Measurements from ENCODE around the gene ARHGEF10L. TPM values are rescaled to one million over a fixed set of nuclear protein-coding genes. Genes with fewer than 3 reads are reported as not detected.
A peak's percentile ranks its signal among the peaks of the same experiment; 100 is the strongest.

ARHGEF10L gene
- total RNA-seq, 1 donor from 2014 or later, result 28.3 TPM

DNA sequence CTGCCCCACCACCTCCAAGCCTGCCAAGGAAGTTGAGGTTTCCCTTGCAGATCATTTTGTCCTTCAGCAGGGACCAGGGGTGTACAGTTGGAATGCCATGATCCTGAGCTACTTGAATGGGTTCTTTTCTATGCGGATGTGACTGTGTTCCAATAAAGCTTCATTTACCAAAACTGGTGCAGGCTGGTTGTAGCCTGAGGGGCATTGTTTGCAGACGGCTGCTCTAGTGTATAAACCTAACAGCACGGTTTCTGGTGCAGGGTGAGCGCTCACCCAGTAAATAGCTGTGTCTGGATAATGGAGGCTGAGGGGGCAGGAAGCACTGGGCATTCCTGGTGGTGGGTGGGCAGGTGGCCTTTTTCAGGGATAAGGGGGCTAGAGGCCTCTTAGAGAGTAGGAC, 142.9 kb downstream of the ARHGEF10L start:
- peak; percentile 13 for ATAC-seq

DNA sequence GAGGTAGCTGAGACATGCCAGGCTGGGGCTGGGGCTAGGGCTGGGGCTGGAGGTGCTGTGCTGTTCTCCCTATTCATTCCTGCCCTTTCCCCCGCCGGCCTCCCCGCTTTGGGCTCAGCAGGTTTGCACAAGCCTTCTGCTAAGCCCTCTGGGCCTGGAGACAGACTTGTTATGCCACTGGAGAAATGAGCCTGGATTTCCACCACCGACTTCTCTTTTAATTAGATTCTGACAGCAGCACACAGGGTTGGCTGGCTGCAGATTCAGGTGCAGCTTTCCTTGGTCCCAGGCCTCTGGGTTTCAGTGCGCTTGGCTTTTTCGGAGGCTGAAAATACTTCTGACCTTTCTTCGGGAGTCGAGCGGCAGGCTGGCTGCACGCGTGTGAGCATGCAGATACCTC, 144.1 kb downstream of the ARHGEF10L start:
- ATAC-seq, result peak; percentile 52

DNA sequence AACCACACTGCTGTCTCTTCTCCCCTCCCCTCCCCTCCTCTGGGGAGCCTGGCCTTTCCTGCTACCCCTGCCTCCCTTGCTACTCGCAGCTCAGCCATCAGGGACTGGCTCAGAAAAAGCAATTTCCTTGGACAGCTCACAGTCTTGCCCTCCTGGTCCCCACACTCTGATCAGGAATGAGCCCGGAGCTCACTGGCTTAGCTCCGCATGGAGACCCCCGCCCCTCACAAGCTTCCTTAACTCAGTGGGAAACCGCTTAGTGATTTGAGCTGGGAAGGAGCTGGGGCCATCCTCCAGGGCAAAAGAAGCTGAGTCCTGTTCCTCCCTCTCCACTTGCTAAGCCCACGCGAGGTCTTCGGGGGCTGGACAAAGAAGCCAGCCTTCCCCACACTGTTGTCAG, 145.3 kb downstream of the ARHGEF10L start:
- ATAC-seq, result no peak

DNA sequence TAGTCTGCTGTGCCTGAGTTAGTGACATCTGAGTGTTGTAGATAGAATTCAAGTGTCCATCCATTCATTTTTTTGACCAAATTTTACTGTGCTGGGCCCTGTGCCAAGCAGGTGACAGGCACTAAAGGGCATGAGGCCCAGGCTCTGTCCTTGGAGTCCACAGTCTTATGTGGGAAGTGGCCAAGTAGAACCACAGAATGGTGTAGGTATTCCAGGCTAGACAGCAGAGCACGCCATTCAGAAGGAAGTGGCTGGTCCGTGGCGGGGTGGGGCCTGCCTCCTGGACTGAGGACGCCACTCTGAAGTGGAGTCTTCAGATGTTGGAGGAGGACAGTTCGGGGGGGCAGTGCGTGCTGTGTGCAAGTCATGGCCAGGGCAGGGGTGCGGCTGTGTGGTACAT, 146.8 kb downstream of the ARHGEF10L start:
- ATAC-seq, result no peak

DNA sequence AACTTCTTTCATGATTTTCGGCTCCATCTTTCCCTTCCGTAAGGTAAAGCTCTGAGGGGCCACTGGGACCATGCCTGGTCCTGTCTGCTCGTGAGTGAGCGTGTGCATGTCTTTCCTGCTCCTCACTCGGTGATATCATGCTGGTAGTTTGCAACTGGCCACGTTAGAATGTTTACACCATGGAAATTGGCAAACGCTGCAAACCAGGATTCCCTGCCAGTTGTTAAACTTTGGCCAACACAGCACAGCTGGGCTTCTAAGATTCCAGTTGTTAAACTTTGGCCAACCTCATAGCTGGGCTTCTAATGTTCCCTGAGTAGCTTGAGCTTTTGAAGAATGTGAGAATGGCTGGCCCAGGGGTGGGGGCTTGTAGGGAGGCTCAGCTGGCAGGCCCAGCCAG, 147.6 kb downstream of the ARHGEF10L start:
- no peak for ATAC-seq

DNA sequence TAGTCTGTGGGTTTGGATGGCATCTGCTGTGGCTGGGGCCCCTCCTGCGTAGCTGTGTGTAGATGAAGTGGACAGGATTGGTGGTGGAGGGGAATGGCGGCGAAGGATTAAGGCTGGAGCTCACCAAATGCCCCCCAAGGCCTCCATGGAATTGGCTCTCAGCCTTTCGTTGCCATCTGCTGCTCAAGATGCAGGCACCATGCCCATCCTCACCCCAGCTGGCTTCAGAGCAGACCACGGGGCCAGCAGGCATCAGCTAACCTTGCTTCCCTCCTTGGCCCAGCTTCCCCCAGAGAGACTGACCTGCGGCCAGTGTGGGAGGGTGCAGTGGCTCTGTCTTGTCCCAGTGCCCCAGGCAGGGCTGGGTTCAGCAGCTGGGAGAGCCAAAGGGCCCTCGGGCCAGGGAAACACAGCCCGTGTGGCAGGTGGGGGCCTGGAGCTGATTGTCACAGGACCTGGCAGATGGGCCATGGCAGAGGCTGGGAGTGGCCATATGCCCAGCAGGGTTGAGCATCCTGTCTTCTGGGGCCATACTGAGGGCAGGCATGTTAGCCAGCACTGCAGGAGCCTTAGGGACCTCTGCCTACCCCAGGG, 148.8 kb downstream of the ARHGEF10L start:
- ATAC-seq, result no peak

DNA sequence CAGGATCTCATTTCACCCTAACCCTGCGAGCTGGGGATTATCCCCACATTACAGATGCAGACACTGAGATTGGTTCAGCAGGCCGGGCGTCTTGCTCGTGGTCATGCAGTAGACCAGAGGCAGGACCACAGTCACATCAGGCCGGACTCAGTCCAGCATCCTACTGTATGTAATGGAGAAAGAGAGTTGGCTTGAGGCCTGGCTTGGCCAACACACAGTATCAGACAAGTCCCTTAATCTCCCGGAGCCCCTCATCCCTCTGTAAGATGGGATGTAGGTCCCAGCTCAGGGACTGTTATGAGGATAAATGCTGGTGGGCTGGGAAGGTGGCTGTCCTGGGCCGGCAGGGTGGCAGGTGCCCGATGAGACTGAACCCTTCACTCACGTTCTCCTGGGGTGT, 149.5 kb downstream of the ARHGEF10L start:
- no peak for ATAC-seq

DNA sequence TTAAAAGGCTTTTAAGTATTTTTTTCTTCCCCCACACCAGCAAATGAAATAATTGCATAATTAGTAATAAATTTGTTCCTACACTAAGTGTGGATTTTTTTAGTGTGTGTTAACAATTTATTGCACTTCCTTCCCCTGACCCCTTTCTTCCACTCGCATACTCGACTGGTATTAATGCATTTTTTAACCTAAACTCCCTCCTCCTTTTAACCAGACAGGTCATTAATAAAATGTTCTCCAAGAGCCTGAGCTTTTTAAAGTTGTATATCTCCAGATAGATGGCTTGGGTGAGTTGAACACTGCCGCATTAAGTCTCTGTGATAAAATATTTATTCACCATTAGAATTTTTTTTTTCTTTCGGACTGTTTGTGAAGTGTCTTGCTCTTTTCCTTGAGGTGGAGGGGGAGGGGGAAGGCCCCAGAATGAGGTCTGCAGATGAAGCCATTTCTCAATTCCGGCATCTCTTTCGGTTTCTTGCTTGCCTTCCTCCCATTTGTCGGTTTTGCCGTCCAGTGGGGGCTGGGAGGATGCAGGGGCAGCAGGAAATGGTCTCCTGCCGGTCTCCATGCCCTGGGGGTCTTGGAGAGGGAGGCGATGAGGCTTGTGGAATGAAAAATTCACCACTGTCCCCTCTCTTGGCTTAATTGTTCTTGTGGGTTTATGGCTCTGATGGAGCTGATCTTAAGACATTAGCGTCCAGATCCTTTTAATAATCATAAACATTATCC, 151.6 kb downstream of the ARHGEF10L start:
- no peak for ATAC-seq

DNA sequence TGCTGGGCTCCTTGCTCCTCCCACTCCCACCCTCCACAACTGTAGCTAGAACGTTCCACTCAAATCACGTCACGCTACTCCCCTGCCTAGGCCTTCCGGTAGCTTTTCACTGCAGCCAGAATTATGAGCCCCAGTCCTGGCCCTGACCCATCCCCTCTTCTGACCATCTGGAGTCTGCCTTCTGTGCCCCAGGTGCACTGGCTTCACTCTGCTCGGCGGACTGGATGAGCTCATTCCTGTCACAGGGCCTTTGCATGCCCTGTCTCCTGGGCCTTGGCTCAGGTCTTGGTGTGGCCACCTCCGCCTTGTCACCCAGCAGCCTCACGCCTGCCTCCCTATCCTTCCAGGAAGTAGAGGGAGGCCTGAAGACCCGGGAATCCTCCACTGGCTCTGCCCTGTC, 153.1 kb downstream of the ARHGEF10L start:
- ATAC-seq, result no peak

DNA sequence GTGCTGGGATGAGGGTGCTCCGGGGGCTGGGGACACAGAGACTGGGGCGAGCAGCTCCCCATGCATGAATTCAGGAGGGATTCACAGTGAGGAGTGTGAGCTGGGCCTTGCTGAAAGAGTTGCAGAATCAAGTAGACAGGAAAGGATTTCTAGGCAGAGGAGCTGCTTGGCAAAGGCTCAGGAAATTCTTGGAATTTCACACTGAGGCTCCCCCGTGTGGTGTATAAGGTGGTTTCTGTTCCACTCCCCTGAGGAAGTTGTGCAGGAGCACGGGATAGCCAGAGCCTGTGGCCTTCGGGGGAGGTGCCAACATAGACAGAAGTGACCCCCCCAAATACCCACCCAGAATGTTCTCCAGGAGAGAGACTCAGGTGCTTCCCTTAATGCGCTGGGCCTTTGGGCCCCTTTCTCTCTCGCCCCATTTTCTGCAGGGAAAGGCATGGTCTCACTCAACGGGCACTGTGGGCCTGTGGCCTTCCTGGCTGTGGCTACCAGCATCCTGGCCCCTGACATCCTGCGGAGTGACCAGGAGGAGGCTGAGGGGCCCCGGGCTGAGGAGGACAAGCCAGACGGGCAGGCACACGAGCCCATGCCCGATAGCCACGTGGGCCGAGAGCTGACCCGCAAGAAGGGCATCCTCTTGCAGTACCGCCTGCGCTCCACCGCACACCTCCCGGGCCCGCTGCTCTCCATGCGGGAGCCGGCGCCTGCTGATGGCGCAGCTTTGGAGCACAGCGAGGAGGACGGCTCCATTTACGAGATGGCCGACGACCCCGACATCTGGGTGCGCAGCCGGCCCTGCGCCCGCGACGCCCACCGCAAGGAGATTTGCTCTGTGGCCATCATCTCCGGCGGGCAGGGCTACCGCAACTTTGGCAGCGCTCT, 157.2 kb downstream of the ARHGEF10L start:
- ATAC-seq, result peak; percentile 17

DNA sequence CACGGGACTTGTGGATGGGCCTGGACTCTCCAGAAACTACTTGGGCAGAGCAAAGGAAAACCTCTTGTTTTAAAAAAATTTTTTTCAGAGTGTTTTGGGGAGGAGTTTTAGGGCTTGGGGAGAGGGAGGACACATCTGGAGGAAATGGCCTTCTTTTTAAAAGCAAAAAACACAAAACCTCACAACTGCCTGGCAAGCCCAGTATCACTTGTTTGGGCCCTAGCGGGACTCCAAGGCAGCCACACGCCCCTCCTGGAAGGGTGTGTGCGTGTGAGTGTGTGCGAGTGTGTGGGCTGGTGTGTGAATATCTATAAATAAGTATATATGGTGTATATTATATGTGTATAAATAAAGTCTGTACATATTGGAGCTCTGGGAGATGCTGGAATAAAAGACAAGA, 158.0 kb downstream of the ARHGEF10L start:
- ATAC-seq, result no peak

DNA sequence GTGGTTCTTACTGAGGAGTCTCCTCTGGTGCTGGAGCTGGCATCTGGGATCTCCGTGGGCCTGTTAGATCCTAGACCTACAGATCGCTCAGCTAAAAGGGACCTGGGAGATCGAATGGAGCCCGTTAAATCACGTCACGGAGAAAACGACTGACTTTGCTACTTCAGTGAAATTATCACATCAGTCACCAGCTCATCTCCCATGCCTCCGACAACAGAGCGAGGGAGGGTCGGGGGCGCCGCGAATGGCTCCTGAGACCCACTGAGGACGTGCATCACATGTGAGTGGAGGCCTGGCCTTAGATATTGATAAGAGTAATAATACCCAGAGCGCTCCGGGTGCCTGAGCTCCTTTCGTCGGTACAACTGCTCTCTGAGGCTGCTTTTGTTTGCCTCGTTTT, 160.1 kb downstream of the ARHGEF10L start:
- ATAC-seq, result no peak

DNA sequence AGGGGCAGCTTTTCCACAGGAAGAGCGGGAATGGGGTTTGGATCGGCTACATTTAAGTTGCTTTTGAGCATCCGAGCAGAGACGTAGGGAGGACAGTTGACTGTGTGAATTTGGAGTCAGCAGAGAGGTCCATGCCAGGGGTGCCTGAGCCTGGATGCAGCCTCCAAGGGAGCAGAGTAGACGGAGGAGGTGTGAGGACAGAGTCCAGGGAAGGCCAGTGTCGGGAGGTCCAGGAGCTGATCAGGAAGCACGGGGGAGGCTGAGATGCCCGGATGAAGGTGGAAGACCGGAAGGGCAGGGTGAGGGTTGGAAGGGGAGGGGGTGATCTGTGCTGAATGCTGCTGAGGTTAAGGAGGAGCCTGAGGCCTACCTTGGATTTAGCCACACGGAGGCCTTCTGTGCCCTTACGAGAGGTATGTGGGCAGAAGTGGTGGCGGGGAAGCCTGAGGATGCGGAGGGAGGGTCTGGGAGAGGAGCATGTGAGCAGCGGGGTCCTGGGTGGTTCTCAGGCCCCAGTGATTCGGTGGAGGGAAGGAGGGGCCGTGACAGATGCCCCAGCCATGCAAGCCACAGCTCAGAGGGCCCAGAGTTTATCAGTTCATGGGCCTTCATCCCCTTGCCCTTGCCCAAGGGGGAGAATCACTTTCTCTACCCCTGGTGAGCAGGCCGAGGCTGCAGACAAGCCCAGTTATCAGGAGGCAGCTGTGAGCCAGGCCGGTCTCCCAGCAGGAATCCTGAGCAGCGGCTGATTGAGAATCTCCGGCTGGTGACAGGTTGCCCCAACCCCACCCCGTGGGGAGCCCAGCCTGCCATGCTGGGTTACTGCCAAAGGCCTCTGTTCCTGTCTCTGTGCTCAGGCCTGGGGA, 161.7 kb downstream of the ARHGEF10L start:
- no peak for ATAC-seq

DNA sequence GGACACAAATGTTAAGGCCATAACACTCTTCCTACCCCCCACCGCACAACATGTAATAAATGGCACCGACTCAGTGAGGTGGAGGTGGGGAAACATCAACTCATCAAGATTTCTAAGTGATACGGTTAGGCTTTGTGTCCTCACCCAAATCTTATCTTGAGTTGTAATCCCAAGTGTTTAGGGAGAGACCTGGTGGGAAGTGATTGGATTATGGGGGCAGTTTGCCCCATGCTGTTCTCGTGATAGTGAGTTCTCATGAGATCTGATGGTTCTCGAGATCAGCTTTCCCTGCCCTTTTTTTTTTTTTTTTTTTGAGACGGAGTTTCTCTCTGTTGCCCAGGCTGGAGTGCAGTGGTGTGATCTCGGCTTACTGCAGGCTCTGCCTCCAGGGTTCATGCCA, 164.7 kb downstream of the ARHGEF10L start:
- no peak for ATAC-seq

DNA sequence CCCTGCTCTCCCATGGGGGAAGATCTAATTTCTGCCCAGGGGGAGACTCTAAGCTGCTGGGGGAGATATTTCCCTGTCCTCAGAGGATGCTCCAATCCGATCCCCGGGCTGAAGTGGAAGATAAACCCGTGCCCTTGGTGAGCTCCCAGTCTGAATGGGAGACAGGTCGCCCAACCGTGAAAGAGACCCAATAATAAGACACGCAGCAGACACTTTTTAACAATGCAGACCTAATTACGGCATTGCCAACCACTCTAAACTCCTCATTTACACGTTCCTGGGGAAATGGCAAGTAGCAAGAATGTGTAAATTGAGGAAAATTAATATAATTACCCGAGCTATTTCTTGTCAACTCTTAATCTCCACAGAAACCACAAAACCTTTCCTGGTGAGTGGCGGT, 166.9 kb downstream of the ARHGEF10L start:
- ATAC-seq, result no peak

DNA sequence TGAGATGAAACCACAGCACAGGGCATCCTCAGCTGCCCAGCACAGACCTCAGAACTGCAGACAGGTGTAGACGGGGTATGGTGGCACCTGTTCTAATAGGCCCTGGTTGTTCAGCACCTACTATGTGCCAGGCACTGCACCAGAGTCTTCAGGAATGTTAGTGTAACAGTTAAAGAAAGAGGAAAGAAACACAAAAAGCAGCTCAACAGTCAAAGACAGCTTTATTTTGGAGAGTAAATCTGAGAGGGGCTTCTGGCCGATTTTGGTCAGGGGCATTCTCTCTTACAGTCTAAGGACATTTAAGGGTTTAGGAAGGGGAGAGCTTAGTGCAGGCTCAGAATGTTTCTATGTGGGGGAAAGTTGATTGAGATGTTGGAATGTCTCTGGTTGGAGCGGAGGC, 170.5 kb downstream of the ARHGEF10L start:
- ATAC-seq, result no peak

DNA sequence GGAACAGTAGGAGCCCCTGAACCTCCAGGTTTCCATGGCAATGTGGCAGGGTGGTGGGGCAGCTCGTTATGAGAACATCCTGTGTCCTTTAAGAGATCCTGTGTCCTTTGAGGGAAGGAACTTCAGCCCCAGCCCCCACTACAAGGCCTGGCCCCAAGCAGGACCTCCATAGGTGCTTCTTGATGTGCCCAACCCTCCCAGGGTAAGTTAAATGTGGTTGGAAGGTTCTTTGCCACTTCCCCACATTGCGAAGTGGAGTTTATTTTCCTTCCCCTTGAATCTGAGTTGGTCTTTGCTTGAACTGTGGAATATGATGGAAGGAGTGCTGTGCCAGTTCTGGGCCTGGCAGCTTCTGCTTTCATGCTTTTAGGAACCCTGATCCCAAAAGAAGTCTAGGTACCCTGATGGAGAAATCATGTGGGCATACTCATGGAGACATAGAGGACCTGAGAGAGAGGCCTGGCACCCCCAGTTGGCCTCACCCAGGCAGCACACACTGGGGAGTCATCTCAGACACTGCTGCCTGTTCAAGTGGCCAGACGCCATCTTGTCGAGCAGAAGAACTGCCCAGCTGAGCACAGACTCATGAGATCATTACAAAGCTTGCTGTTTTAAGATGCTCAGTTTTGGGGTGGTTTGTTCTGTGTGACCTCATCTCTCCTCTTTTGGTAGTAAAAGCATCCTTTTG, 171.5 kb downstream of the ARHGEF10L start:
- ATAC-seq, result no peak

DNA sequence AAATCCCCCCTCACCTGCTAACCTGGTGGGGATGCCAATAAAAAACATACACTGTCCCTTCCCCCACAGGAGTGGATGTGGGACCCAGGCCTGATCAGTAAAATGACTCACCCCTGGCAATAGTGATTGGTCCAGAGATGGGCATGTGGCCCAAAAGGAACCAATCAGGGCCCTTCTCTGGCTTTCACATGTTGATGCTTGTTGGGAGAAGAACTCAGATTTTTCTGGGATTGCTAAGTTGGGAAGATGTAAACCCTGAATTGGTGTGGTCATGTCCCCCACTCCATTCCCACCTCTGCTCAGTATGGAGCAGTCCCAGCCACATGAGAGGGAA, 172.0 kb downstream of the ARHGEF10L start:
- ATAC-seq, result no peak

DNA sequence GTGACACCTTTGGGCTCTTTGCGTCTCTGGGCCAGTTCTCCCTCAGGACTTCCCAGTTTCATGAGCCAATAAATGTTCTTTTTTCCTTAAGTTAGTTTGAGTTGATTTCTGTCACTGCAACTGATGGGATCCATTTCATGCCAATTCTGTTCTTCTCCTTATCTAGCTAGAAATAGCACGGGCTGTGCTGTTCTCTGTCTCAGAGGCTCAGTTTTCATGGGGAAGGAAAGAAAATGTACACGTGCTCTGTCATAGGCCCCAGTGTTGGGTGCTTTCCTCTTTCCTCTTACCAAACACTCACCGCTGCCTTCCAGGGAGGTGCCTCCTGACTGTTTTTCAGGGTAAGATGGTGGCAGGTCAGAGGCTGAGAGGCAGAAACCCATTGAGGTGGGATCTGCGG, 172.4 kb downstream of the ARHGEF10L start:
- no peak for ATAC-seq

DNA sequence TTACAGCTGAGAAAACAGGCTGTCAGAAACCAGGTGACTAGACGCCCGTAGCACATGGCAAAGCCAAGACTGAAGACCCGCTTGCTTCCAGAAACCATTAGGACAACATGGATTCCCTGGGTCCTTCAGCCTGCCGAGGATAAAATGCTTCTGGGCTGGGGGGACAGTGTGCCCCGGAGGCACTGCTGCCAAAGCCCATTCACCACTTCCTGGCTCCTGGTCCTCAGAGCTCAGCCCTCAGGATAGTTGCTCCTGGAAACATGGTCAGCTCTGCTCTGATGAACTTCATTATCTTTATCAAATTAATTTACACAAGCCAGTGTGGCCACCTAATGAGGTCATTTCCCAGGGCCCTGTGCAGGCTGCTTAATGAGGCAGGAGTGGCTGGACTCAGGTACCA, 174.5 kb downstream of the ARHGEF10L start:
- ATAC-seq, result no peak

DNA sequence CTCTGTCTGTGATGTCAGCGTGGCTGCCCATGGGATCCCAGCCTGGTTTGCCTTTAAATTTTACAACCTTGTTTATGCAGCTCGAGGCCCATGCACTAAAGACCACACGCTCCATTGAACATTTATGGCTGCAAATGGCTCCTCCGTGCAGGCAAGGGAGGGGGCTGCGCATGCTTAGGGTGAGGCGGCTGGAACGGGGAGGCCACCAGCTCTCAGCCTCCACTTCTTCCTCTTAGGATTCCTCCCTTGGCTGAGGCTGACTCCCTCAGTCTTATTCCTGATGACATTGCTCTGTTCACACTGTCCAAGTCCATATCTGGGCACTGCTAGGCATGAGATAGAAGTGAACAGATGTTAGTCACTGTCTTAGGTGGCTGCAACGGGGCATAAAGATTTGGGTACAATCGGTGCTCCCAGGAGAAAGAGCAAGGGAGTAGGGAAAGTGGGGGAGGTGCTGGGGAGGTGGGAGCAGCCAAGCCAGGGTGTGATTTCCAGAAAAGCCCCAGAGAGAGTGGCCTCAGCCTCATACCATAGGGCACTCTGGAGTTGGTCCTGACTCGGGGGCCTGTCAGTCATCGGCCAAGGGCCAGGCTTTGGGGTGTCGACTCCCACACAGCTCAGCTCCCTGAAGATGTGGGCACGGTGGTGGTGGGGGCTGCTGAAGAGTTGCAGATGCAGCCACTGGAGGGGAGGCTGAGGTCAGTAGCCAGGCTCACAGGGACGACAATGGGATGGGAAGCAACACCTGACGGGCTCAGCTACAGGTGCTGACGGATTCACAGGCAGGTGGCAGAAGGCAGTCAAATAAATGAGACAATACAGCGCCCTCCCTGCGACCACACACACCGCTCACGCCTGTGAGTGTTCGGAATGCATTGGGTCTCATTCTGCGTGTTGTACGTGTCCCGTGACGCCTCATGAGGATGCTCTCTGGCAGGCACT, 178.4 kb downstream of the ARHGEF10L start:
- ATAC-seq, result no peak

All from esophagus mucosa (tissue), 1 donor.